SK-N-MC (cell line): ENCODE measurements around the gene CSF3.

ENCODE experiments used
- EZH2 ChIP-seq: fragments of 200-600 bp; sonication (generic); IDR thresholded peaks from one replicate; pipeline ENCODE4 v1.6.1; 2017; ENCODE audit warnings: antibody characterized with exemption
- FOXP2 ChIP-seq: optimal IDR thresholded peaks from 2 replicates; pipeline ENCODE3; 2011; ENCODE audit warnings: mild to moderate bottlenecking, moderate library complexity; ENCODE audit not compliant: insufficient read depth; ENCODE audit errors: extremely low read length, control extremely low read depth
- POLR2AphosphoS5 ChIP-seq: IDR thresholded peaks from 2 replicates; pipeline ENCODE4 v1.6.1; 2012; ENCODE audit warnings: mild to moderate bottlenecking, low read depth, low read length, borderline replicate concordance

DNA sequence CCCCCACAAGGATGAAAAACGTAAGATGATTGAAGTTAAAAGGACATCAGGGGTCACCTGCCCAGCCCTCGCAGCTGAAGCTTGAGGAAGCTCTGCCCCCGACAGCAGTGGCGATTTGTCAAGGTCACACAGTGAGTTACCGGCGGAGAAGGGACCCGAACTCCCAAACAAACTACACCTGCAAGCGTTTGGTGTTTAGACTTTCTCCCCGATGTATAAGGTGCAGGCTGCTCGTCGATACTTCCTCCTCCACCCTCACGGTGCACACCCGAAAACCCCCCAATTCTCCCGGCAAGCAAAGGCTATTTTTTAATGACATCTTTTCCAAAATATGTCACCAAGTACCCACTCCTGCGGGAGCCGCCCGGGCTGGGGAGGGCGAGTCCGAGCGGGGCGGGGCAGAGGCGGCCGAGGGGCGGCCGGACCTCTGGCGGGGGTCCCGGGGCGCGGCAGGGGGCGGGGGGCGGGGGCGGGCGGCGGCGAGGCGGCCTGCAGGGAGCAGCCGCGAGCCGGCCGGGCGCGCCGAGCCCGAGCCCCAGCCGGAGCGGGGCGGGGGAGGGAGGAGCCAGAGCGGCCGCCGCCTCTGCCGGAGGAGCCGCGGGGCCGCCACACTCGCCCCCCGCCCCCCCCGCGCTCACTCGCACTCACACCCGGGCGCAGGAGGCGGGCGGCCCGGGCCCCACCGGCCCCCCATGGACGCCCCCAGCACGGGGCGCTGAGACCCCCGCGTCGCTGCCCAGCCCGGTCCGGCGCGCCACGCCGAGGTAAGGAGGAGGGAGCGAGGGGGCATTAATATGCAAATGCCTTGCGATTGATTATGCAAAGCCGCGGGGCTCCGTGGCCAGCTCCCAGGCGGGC, 47.3 kb downstream of the CSF3 start, which contains the start of gene THRA:
- TF ChIP-seq EZH2 (no peak), POLR2AphosphoS5 (no peak), FOXP2 (no peak)
